ENCODE results near the gene NUDT8. TPM values are rescaled to one million over a fixed set of nuclear protein-coding genes. Genes with fewer than 3 reads are reported as not detected.

Gene NUDT8
- total RNA-seq, 1 donor from 2014 or later, result 5.3 TPM

- peaks cover 19% of the 10 kb centered on the region for H3K27me3 Mint-ChIP-seq
- ChIA-PET POLR2A (interaction anchor here (0.6 kb wide), 2 partner anchors 264 to 318 kb away, joined by 3 to 4 read pairs; no protein-coding TSS in a partner anchor), CTCF (interaction anchor here (0.8 kb wide), 1 partner anchor 27 kb away, joined by 4 read pairs; no protein-coding TSS in a partner anchor)
- no peak for TF ChIP-seq CTCF (IDR thresholded peaks at IDR 0.05)
- intact Hi-C loops (cut with micrococcal nuclease), result no loop called here
- DNase-seq (no peak), ATAC-seq (ENCODE audit: low read depth) (no peak)
- no peak overlapping the region for H3K27ac Mint-ChIP-seq
- H3K4me1 Mint-ChIP-seq, result no peaks in the 10 kb centered on the region
- no peaks in the 10 kb centered on the region for H3K9me3 Mint-ChIP-seq
- no peaks in the 10 kb centered on the region for H3K36me3 Mint-ChIP-seq (ENCODE audit: low read depth)
- H3K4me3 Mint-ChIP-seq, result no peak overlapping the region
Measured at GRCh38 chr11:67671211-67671520, 41.4 kb upstream of the NUDT8 start.

GRCh38 chr11:67670316-67671210, 40.8 kb upstream of the NUDT8 start:
- ATAC-seq (ENCODE audit: low read depth), result no peak
- H3K27ac Mint-ChIP-seq, result no peak overlapping the region
- DNase-seq, result no peak
- TF ChIP-seq CTCF (IDR thresholded peaks at IDR 0.05), result no peak
- no peaks in the 10 kb centered on the region for H3K36me3 Mint-ChIP-seq (ENCODE audit: low read depth)
- CTCF ChIA-PET, result interaction anchor here (0.8 kb wide), 1 partner anchor 26 kb away, joined by 4 read pairs; no protein-coding TSS in a partner anchor
- H3K9me3 Mint-ChIP-seq, result no peaks in the 10 kb centered on the region
- intact Hi-C loops (cut with micrococcal nuclease), result no loop called here
- peaks cover 18% of the 10 kb centered on the region for H3K27me3 Mint-ChIP-seq
- POLR2A ChIA-PET, result no interaction called here
- H3K4me3 Mint-ChIP-seq, result no peak overlapping the region
- H3K4me1 Mint-ChIP-seq, result no peaks in the 10 kb centered on the region

GRCh38 chr11:67668192-67668551, 38.4 kb upstream of the NUDT8 start:
- no peak for ATAC-seq (ENCODE audit: low read depth)
- no peaks in the 10 kb centered on the region for H3K36me3 Mint-ChIP-seq (ENCODE audit: low read depth)
- ChIA-PET CTCF (interaction anchor here (1.0 to 1.7 kb wide), 3 partner anchors 17 to 24 kb away, joined by 3 to 6 read pairs (median 5); partner anchors contain the start of gene ACY3), POLR2A (interaction anchor here (0.7 to 1.2 kb wide), 5 partner anchors 10 to 54 kb away, joined by 3 to 5 read pairs (median 3); partner anchors contain the start of gene NUDT8)
- no peaks in the 10 kb centered on the region for H3K4me1 Mint-ChIP-seq
- no peak overlapping the region for H3K4me3 Mint-ChIP-seq
- no peak for DNase-seq
- H3K27ac Mint-ChIP-seq, result no peak overlapping the region
- TF ChIP-seq CTCF (IDR thresholded peaks at IDR 0.05), result no peak
- intact Hi-C loops (cut with micrococcal nuclease), result loop anchor here (5.0 kb wide), 1 partner anchor 39 kb away; no protein-coding TSS in a partner anchor
- no peaks in the 10 kb centered on the region for H3K9me3 Mint-ChIP-seq
- peaks cover 1% of the 10 kb centered on the region for H3K27me3 Mint-ChIP-seq

GRCh38 chr11:67667490-67668191, 37.9 kb upstream of the NUDT8 start:
- peak; percentile 55 for DNase-seq
- ChIA-PET POLR2A (interaction anchor here (0.6 to 1.2 kb wide), 7 partner anchors 9 to 54 kb away, joined by 3 to 5 read pairs (median 3); partner anchors contain the start of gene NUDT8), CTCF (interaction anchor here (1.0 to 1.7 kb wide), 5 partner anchors 17 to 95 kb away, joined by 3 to 6 read pairs (median 5); partner anchors contain the start of gene ACY3)
- no peak for TF ChIP-seq CTCF (IDR thresholded peaks at IDR 0.05)
- H3K9me3 Mint-ChIP-seq, result no peaks in the 10 kb centered on the region
- H3K36me3 Mint-ChIP-seq (ENCODE audit: low read depth), result no peaks in the 10 kb centered on the region
- intact Hi-C loops (cut with micrococcal nuclease), result loop anchor here (5.0 kb wide), 1 partner anchor 40 kb away; no protein-coding TSS in a partner anchor
- ATAC-seq (ENCODE audit: low read depth), result peak; percentile 95
- no peak overlapping the region for H3K27ac Mint-ChIP-seq
- H3K27me3 Mint-ChIP-seq, result no peaks in the 10 kb centered on the region
- no peaks in the 10 kb centered on the region for H3K4me1 Mint-ChIP-seq
- H3K4me3 Mint-ChIP-seq, result no peak overlapping the region

Measured in activated B cell treated with CpG ODN at 0.5 μM for 24 hours (primary cell).